Iris pigment epithelial cell (primary cell): ENCODE measurements around the gene KATNBL1.
"Not testable (repeated sequence)": the region's sequence is repeated elsewhere in the genome, so short reads cannot be mapped to it uniquely, and the experiment has no call there.

Experiments used
- DNase-seq: peaks from one replicate; pipeline ENCODE4 v3.0.0-alpha.2; 2011; ENCODE audit warnings: low read depth

The KATNBL1 gene

GRCh38 chr15:34203305-34203704 is 6.6 kb downstream of the KATNBL1 start:
- no peak for DNase-seq

GRCh38 chr15:34193272-34193671 is 16.6 kb downstream of the KATNBL1 start:
- DNase-seq: not testable (repeated sequence)

GRCh38 chr15:34188711-34189110 is 21.2 kb downstream of the KATNBL1 start:
- DNase-seq: peak; percentile 8

- DNase-seq: no peak
Measured at GRCh38 chr15:34185666-34186065, 24.2 kb downstream of the KATNBL1 start.

GRCh38 chr15:34182942-34183341 is 27.0 kb downstream of the KATNBL1 start:
- no peak for DNase-seq

- DNase-seq: no peak
Measured at GRCh38 chr15:34179234-34179633, 30.7 kb downstream of the KATNBL1 start.

GRCh38 chr15:34165987-34166573 is 43.8 kb downstream of the KATNBL1 start:
- not testable (repeated sequence) for DNase-seq

GRCh38 chr15:34161329-34161963 is 48.5 kb downstream of the KATNBL1 start:
- DNase-seq: peak; percentile 8

GRCh38 chr15:34160735-34161134 is 49.2 kb downstream of the KATNBL1 start:
- no peak for DNase-seq

GRCh38 chr15:34158355-34158754 is 51.5 kb downstream of the KATNBL1 start:
- no peak for DNase-seq

GRCh38 chr15:34155859-34156258 is 54.0 kb downstream of the KATNBL1 start:
- no peak for DNase-seq

- DNase-seq: peak; percentile 45
Measured at GRCh38 chr15:34154725-34155204, 55.1 kb downstream of the KATNBL1 start.

- peak; percentile 75 for DNase-seq
Measured at GRCh38 chr15:34147371-34148140, 62.3 kb downstream of the KATNBL1 start.

GRCh38 chr15:34133511-34133910 is 76.4 kb downstream of the KATNBL1 start:
- peak; percentile 34 for DNase-seq

GRCh38 chr15:34132881-34133280 is 77.0 kb downstream of the KATNBL1 start:
- DNase-seq: peak; percentile 57

GRCh38 chr15:34128898-34129297 is 81.0 kb downstream of the KATNBL1 start:
- no peak for DNase-seq

GRCh38 chr15:34126522-34126921 is 83.4 kb downstream of the KATNBL1 start:
- DNase-seq: no peak

- no peak for DNase-seq
Measured at GRCh38 chr15:34125945-34126344, 84.0 kb downstream of the KATNBL1 start.

- no peak for DNase-seq
Measured at GRCh38 chr15:34124651-34125050, 85.2 kb downstream of the KATNBL1 start.

- DNase-seq: peak; percentile 97
Measured at GRCh38 chr15:34122771-34123183, 87.1 kb downstream of the KATNBL1 start.

GRCh38 chr15:34121786-34122185 is 88.1 kb downstream of the KATNBL1 start:
- DNase-seq: not testable (repeated sequence)

GRCh38 chr15:34120420-34120819 is 89.5 kb downstream of the KATNBL1 start:
- DNase-seq: not testable (repeated sequence)

- DNase-seq: peak; percentile 13
Measured at GRCh38 chr15:34119291-34119690, 90.6 kb downstream of the KATNBL1 start.
